Motor neuron (in vitro differentiated cells): Measurements from ENCODE around the gene TERT. TPM values are rescaled to one million over a fixed set of nuclear protein-coding genes. Genes with fewer than 3 reads are reported as not detected.

Experiments
- ATAC-seq, 8 experiments: fragments of 200-7000 bp; cut with Tn5 transposase; replicated peaks in 6 of 8; 2 replicates each; pipeline ENCODE4 v1.8.0; 2021; ENCODE audit warnings: mild to moderate bottlenecking in 8 of 8, moderate library complexity in 8 of 8
- H3K27ac ChIP-seq, 2 donors: fragments of 250-450 bp; sonication (Bioruptor Pico); 2 replicates each; pipeline ENCODE4 v1.9.0; 2021; ENCODE audit warnings: antibody characterized with exemption in 2 of 2, mild to moderate bottlenecking in 2 of 2, moderate library complexity in 1 of 2
- H3K4me1 ChIP-seq, 2 donors: fragments of 250-450 bp; sonication (Bioruptor Pico); replicated peaks in 1 of 2; 2 replicates each; pipeline ENCODE4 v1.6.1; 2021; ENCODE audit warnings: antibody characterized with exemption in 2 of 2, mild to moderate bottlenecking in 2 of 2, moderate library complexity in 1 of 2
- H3K4me3 ChIP-seq, 5 donors: fragments of 250-450 bp; sonication (Bioruptor Pico); 2 replicates each; pipeline ENCODE4 v1.9.0; 2021; ENCODE audit warnings: antibody characterized with exemption in 5 of 5, mild to moderate bottlenecking in 5 of 5, moderate library complexity in 4 of 5
- WGBS, 10 experiments: fragments of 450-650 bp; shearing (Covaris generic); methylation state at CpG; one replicate each; pipeline ENCODE4 v1.0.0; 2022; 5-methylcytosine and 5-hydroxymethylcytosine counted together
- in situ Hi-C, 9 experiments: fragments of 400-800 bp; cut with MboI; loops; one replicate each; pipeline ENCODE4 v1.15.0; 2021; ENCODE audit warnings: low sequenced_read_pairs in 9 of 9, low pct_unique_long_range_greater_than_20kb in 2 of 9; ENCODE audit not compliant: unreplicated experiment in 9 of 9
- total RNA-seq, 8 experiments: library from RNA; unstranded; fragments of 300-600 nt; gene quantifications; 2 replicates each; pipeline versions ENCODE4 v1.2.3 to v1.2.4, GENCODE V29; 2022

The TERT gene
- total RNA-seq, 8 experiments from 2014 or later = 0.05 to 6.3 (median 0.38) TPM; not detected in 1

DNA sequence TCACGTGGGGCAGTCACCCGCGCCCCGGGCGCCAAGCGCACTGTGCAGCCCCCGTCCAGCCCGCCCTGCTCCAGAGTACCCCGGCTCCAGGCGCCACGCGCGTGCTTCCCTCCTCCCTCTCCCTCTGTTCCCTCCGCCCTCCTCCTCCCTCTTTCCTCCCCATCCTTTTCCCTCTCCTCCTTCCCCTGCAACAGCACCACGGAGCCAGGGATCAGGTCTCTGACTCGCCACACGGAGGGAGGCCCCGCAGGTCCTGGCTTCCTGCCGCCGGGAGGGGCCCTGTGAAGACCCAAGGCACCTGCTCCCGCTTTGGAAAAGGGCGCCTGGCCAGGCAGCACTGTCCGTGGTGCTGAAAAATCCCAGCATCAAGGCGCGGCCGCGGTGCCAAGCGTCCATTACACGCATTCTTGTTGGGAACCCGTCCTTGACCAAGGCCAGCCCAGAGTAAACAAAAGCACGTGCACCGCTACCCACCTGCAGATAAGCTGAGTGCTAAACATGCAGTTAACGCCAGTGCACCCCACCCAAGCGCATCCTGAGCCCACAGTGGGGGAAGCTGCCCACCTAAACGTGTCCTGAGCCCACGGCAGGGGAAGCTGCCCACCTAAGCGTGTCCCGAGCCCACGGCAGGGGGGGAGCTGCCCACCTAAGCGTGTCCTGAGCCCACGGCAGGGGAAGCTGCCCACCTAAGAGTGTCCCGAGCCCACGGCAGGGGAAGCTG, 48.0 kb downstream of the TERT start:
- Histone ChIP-seq H3K4me1 (peaks cover 12 to 15% of the 10 kb centered on the region in 2 donors), H3K4me3 (no peak overlapping the region), H3K27ac (no peak overlapping the region)
- in situ Hi-C loops = no loop called here
- WGBS, 10 experiments = 0 to 38% (median 10%) methylated on average over 2 to 11 of the region's 43 CpGs; no CpG with 5 or more reads in 6 of the 10 experiments
- ATAC-seq = peak in 7 of 8 experiments; percentile 46 to 84 (median 67)

- Histone ChIP-seq H3K4me1 (peaks cover 12 to 15% of the 10 kb centered on the region in 2 donors), H3K27ac (no peak overlapping the region), H3K4me3 (peak overlapping the region in 1 of 5 donors; percentile 4)
- in situ Hi-C loops = no loop called here
- no peak for ATAC-seq
- WGBS, 10 experiments = 53 to 97% (median 80%) methylated on average over 1 to 10 of the region's 58 CpGs; no CpG with 5 or more reads in 5 of the 10 experiments
Measured at GRCh38 chr5:1245905-1246576, 48.8 kb downstream of the TERT start.

DNA sequence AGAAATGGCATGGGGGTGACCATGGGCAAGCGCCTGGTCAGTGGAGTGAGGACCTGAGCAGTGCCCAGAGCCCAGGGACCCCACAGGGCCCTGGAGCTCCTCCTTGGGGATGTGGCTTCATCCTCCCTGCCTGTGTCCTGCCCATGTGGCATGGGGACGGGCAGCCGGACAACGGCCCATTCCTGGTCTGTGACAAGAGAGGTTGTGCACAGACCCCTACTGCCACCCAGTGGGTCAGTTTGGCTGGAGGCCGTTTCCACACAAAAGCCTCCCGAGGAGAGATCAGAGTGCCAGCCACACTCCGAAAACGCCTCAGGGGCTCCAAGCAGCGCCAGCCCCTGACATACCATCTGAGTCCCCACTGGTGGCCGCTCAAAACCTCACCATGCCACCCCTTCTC, 49.9 kb downstream of the TERT start:
- 21 to 100% (median 38%) methylated on average over 1 to 5 of the region's 10 CpGs; no CpG with 5 or more reads in 7 of the 10 experiments for WGBS, 10 experiments
- no peak overlapping the region for H3K4me3 ChIP-seq

GRCh38 chr5:1244255-1244654, 50.6 kb downstream of the TERT start:
- in situ Hi-C loops = no loop called here
- no peak for ATAC-seq
- WGBS, 10 experiments = 25 to 100% (median 49%) methylated on average over 2 to 10 of the region's 21 CpGs; no CpG with 5 or more reads in 5 of the 10 experiments

More for the DNA sequence above, 49.9 kb downstream of the TERT start:
- ATAC-seq = no peak
- in situ Hi-C loops = no loop called here
- Histone ChIP-seq H3K4me1 (peaks cover 12 to 15% of the 10 kb centered on the region in 2 donors), H3K27ac (no peak overlapping the region)

GRCh38 chr5:1243487-1244130, 51.3 kb downstream of the TERT start:
- Histone ChIP-seq H3K4me3 (no peak overlapping the region), H3K27ac (no peak overlapping the region), H3K4me1 (peaks cover 12 to 15% of the 10 kb centered on the region in 2 donors)
- 0 to 60% (median 50%) methylated on average over 2 to 9 of the region's 33 CpGs; no CpG with 5 or more reads in 7 of the 10 experiments for WGBS, 10 experiments
- in situ Hi-C loops = no loop called here
- ATAC-seq = peak in 4 of 8 experiments; percentile 31 to 69 (median 54)

More at GRCh38 chr5:1244255-1244654, 50.6 kb downstream of the TERT start:
- H3K4me1 ChIP-seq = peaks cover 12 to 15% of the 10 kb centered on the region in 2 donors
- no peak overlapping the region for H3K4me3 ChIP-seq
- H3K27ac ChIP-seq = no peak overlapping the region

GRCh38 chr5:1242733-1243486, 52.0 kb downstream of the TERT start:
- Histone ChIP-seq H3K4me3 (no peak overlapping the region), H3K27ac (no peak overlapping the region), H3K4me1 (peaks cover 12 to 15% of the 10 kb centered on the region in 2 donors)
- in situ Hi-C loops = no loop called here
- WGBS, 10 experiments = 7 to 87% (median 57%) methylated on average over 1 to 3 of the region's 14 CpGs; no CpG with 5 or more reads in 6 of the 10 experiments
- ATAC-seq = peak in 1 of 8 experiments; percentile 2

DNA sequence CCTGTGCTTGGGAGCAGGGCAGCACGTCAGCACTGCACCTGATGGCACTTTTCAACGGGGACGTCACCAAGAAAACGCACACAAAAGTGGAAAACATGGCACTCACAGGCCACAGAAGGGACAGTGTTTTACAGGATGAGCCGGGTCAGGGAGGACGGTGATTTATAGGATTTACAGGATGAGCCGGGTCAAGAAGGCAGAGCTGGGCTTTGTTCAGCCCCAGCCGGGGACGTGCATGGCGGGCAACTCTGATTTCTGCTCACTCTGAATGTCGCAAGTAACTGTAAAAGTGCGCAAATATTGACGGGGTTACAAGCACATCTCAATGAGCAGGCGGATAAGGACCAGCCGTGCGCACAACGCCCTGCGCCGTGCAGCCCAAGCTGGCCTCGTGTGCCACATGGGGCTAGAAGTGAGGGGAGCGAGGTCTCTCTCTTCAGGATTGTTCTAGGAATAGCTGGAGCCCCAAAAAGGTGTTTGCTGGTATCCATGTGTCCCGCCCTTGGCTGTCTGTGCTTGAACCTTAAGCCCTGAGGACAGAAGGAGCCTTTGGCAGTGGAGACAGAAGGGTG, 53.3 kb downstream of the TERT start:
- in situ Hi-C loops = no loop called here
- peak in 1 of 8 experiments; percentile 25 for ATAC-seq
- H3K27ac ChIP-seq = no peak overlapping the region
- 59 to 100% (median 83%) methylated on average over 2 to 17 of the region's 22 CpGs; no CpG with 5 or more reads in 5 of the 10 experiments for WGBS, 10 experiments
- no peak overlapping the region for H3K4me3 ChIP-seq
- peaks cover 10 to 12% of the 10 kb centered on the region in 2 donors for H3K4me1 ChIP-seq

DNA sequence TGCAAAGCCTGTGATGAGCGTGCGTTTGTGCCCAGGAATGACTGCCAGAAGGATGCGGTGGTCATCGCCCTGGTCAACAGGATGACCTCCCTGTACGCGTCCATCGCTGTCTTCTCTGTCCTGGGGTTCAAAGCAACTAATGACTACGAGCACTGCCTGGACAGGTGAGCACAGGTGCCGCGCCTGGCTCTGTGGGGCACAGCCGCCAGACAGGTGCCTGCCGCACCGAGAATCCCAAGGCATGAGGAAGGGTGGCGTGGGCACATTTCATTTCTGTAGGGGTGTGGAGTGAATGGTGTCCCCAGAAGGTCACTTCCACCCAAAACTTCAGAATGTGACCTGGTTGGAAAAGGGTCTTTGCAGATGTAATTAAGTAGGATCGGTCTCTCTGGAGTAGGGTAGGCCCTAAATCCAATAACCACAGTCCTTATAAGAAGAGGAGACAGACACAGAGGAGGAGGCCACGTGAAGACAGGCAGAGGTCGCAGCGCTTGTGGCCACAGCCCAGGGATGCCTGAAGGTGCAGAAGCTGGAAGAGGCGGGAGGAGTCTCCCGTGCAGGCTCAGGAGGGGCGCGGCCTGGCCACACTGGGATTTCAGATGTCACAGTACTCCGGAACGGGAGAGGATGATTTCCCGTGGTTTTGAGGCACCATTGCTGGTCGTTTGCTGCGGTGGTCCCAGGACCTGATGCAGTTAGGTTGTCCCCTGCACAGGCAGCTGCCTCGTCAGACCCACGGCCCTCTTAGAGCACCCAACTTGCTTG, 54.2 kb downstream of the TERT start:
- no peak for ATAC-seq
- in situ Hi-C loops = no loop called here
- 30 to 100% (median 73%) methylated on average over 2 to 17 of the region's 29 CpGs; no CpG with 5 or more reads in 3 of the 10 experiments for WGBS, 10 experiments

DNA sequence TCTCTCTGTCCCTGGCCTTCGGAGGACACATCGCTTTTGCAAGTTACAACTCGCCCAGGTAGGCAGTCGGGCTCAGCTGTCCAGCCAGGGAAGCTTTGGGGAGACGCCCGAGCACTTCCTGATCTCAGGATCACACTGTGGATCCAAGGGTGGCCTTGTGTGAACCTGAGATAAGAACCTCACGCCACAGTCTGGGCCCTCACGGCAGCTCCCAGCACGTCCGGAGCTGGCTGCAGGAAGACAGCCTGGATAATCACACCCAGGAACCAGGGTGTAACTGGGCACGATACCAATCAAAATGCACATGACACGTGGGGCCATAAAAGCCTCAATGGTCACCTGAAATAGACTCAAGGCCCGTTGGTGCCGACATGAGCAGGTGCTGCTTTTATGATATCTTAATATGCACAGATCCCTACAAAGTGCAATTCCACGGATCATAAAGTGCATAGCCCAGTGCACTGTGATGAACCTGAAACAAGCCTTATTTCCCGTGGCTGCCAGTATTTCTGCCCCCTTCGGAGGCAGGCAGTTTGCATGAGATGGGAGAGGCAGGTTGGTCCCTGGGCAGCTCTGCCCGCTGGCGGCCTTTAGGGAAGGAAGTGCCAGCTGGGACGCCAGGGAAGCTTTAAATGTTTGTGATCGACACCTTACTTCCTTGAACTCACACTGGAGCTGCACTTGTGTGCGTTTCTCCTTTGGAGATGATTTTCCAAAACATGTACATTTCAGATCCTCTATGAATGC, 55.2 kb downstream of the TERT start:
- Histone ChIP-seq H3K27ac (no peak overlapping the region), H3K4me3 (no peak overlapping the region), H3K4me1 (peaks cover 6 to 11% of the 10 kb centered on the region in 2 donors)
- in situ Hi-C loops = no loop called here
- ATAC-seq = no peak
- WGBS, 10 experiments = 8 to 100% (median 75%) methylated on average over 1 to 13 of the region's 22 CpGs; no CpG with 5 or more reads in 1 of the 10 experiments

More for the DNA sequence above, 54.2 kb downstream of the TERT start:
- no peak overlapping the region for H3K4me3 ChIP-seq
- peaks cover 6 to 11% of the 10 kb centered on the region in 2 donors for H3K4me1 ChIP-seq
- H3K27ac ChIP-seq = no peak overlapping the region

DNA sequence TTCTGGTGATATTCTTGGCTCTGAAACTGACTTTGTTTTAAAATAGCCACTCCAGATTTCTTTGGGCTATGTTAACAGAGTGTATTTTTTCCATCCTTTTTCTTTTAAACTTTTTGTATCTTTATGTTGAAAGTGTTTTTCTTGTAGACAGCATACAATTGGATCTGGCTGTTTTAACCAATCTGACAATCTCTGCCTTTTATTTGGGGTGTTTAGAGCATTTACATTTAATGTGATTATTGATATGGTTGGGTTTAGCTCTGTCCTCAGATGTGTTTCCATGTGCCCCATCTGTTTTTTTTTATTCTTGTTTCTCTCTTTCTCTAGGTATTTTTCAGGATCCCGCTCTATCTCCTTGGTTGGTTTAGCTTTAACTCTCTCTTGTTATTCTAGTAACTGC, 59.0 kb downstream of the TERT start:
- peaks cover 7 to 10% of the 10 kb centered on the region in 2 donors for H3K4me1 ChIP-seq
- 38 to 100% (median 83%) methylated on average over 1 of the region's 1 CpG for WGBS, 10 experiments
- no peak for ATAC-seq

DNA sequence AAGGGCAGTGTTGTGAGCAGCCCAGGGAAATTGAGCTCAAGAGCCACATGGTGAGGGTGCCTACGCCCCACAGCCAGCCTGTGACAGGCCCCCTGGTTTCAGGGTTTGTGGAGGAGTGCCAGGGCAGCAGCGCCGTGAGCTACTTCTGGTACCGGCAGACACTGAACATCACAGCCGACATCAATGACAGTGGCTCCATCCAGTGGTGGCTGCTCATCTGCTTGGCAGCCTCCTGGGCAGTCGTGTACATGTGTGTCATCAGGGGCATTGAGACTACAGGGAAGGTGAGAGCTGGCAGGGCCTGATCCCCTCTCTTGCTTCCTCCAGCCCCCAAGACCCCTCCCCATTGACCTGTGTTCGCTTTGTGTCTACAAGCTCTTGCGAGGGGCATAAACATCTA, 59.5 kb downstream of the TERT start:
- Histone ChIP-seq H3K4me1 (peaks cover 7 to 12% of the 10 kb centered on the region in 2 donors), H3K4me3 (no peak overlapping the region), H3K27ac (no peak overlapping the region)
- WGBS, 10 experiments = 60 to 100% (median 82%) methylated on average over 1 to 3 of the region's 8 CpGs; no CpG with 5 or more reads in 6 of the 10 experiments
- in situ Hi-C loops = no loop called here
- no peak for ATAC-seq

More for the DNA sequence above, 59.0 kb downstream of the TERT start:
- in situ Hi-C loops = no loop called here
- no peak overlapping the region for H3K4me3 ChIP-seq
- H3K27ac ChIP-seq = no peak overlapping the region
